ENCODE data around the gene ZAR1.
"Not testable (repeated sequence)": the region's sequence is repeated elsewhere in the genome, so short reads cannot be mapped to it uniquely, and the experiment has no call there.

Gene ZAR1

GRCh38 chr4:48490012-48490679 is at the start of gene ZAR1:
Gene ZAR1, plus strand, starts transcription at chr4:48490252. Its CDS starts 40 bp downstream, at chr4:48490292.
- peak; percentile 56 for DNase-seq

GRCh38 chr4:48440914-48441313 is 49.1 kb upstream of the ZAR1 start:
- DNase-seq: not testable (repeated sequence)

- DNase-seq: peak; percentile 74
Measured at GRCh38 chr4:48445704-48446103, 44.3 kb upstream of the ZAR1 start.

GRCh38 chr4:48446642-48447041 is 43.4 kb upstream of the ZAR1 start:
- no peak for DNase-seq

GRCh38 chr4:48449151-48449550 is 40.9 kb upstream of the ZAR1 start:
- DNase-seq: no peak

GRCh38 chr4:48450740-48451139 is 39.3 kb upstream of the ZAR1 start:
- no peak for DNase-seq

GRCh38 chr4:48451656-48452055 is 38.4 kb upstream of the ZAR1 start:
- DNase-seq: not testable (repeated sequence)

- no peak for DNase-seq
Measured at GRCh38 chr4:48454591-48454990, 35.5 kb upstream of the ZAR1 start.

- DNase-seq: no peak
Measured at GRCh38 chr4:48461000-48461399, 29.1 kb upstream of the ZAR1 start.

GRCh38 chr4:48462363-48462762 is 27.7 kb upstream of the ZAR1 start:
- DNase-seq: no peak

- DNase-seq: no peak
Measured at GRCh38 chr4:48467442-48467841, 22.6 kb upstream of the ZAR1 start.

- no peak for DNase-seq
Measured at GRCh38 chr4:48467891-48468290, 22.2 kb upstream of the ZAR1 start.

- no peak for DNase-seq
Measured at GRCh38 chr4:48470137-48470536, 19.9 kb upstream of the ZAR1 start.

GRCh38 chr4:48470570-48470969 is 19.5 kb upstream of the ZAR1 start:
- DNase-seq: no peak

GRCh38 chr4:48472794-48473193 is 17.3 kb upstream of the ZAR1 start:
- DNase-seq: no peak

- no peak for DNase-seq
Measured at GRCh38 chr4:48475770-48476169, 14.3 kb upstream of the ZAR1 start.

- no peak for DNase-seq
Measured at GRCh38 chr4:48478273-48478672, 11.8 kb upstream of the ZAR1 start.

- peak; percentile 96 for DNase-seq
Measured at GRCh38 chr4:48481581-48481980, 8.5 kb upstream of the ZAR1 start.

GRCh38 chr4:48483006-48483776 is 6.9 kb upstream of the ZAR1 start, which contains the start of gene SLC10A4:
Gene SLC10A4, plus strand, starts transcription at chr4:48483343. Its CDS starts 219 bp downstream, at chr4:48483562.
- DNase-seq: peak; percentile 99

GRCh38 chr4:48483777-48484493 is 6.1 kb upstream of the ZAR1 start:
- peak; percentile 67 for DNase-seq

- peak; percentile 45 for DNase-seq
Measured at GRCh38 chr4:48484494-48485168, 5.4 kb upstream of the ZAR1 start.

- no peak for DNase-seq
Measured at GRCh38 chr4:48489683-48490011, 405 bp upstream of the ZAR1 start.

Data from hematopoietic multipotent progenitor cell treated with erythropoietin and hydrocortisone succinate and interleukin-3 and kit ligand, for 6 days (in vitro differentiated cells).